ENCODE measurements around the gene CX3CL1. TPM values are rescaled to one million over a fixed set of nuclear protein-coding genes. Genes with fewer than 3 reads are reported as not detected.
"Not testable (repeated sequence)": the region's sequence is repeated elsewhere in the genome, so short reads cannot be mapped to it uniquely, and the experiment has no call there.

Gene CX3CL1
- total RNA-seq, 1 experiment from 2014 or later = 0.69 TPM

- Histone ChIP-seq H3K27ac (no peak overlapping the region), H3K4me1 (no peaks in the 10 kb centered on the region), H3K9me3 (replicated peaks) (no peaks in the 10 kb centered on the region), H3K36me3 (no peaks in the 10 kb centered on the region), H3K4me3 (no peak overlapping the region), H3K27me3 (peaks cover 15% of the 10 kb centered on the region)
- DNase-seq = no peak
These were observed 5.1 kb upstream of the CX3CL1 start for GRCh38 chr16:57367116-57367752.

GRCh38 chr16:57371494-57372371 lies 557 bp upstream of the CX3CL1 start:
- DNase-seq = no peak
- Histone ChIP-seq H3K27me3 (no peaks in the 10 kb centered on the region; the same call in none of the 2 replicates), H3K4me1 (peaks cover 12% of the 10 kb centered on the region), H3K27ac (no peak overlapping the region), H3K9me3 (replicated peaks) (no peaks in the 10 kb centered on the region), H3K4me3 (no peak overlapping the region; the same call in 1 of the 2 replicates), H3K36me3 (no peaks in the 10 kb centered on the region)

- no peak overlapping the region for H3K4me3 ChIP-seq
- H3K36me3 ChIP-seq = no peaks in the 10 kb centered on the region
- H3K9me3 ChIP-seq (replicated peaks) = no peaks in the 10 kb centered on the region
- no peak overlapping the region for H3K27ac ChIP-seq
- no peaks in the 10 kb centered on the region; the same call in 1 of the 2 replicates for H3K27me3 ChIP-seq
- H3K4me1 ChIP-seq = peaks cover 21% of the 10 kb centered on the region
- DNase-seq = peak; percentile 29 to 41
These were observed 1.0 kb downstream of the CX3CL1 start for GRCh38 chr16:57373117-57373947.

- Histone ChIP-seq H3K4me3 (no peak overlapping the region), H3K9me3 (replicated peaks) (no peaks in the 10 kb centered on the region), H3K27me3 (no peaks in the 10 kb centered on the region; the same call in 1 of the 2 replicates), H3K36me3 (no peaks in the 10 kb centered on the region), H3K4me1 (peaks cover 21% of the 10 kb centered on the region), H3K27ac (no peak overlapping the region)
- DNase-seq = no peak
These were observed 1.8 kb downstream of the CX3CL1 start for GRCh38 chr16:57374067-57374534.

- not testable (repeated sequence) for H3K27me3 ChIP-seq, H3K27ac ChIP-seq, DNase-seq
These were observed 2.7 kb downstream of the CX3CL1 start for GRCh38 chr16:57374925-57375465.

GRCh38 chr16:57376313-57376818 lies 4.1 kb downstream of the CX3CL1 start:
- DNase-seq = no peak
- H3K4me3 ChIP-seq = no peak overlapping the region
- no peaks in the 10 kb centered on the region for H3K9me3 ChIP-seq (replicated peaks)
- H3K27me3 ChIP-seq = no peaks in the 10 kb centered on the region; the same call in 1 of the 2 replicates
- H3K4me1 ChIP-seq = peaks cover 21% of the 10 kb centered on the region
- no peak overlapping the region for H3K27ac ChIP-seq
- H3K36me3 ChIP-seq = no peaks in the 10 kb centered on the region

More at GRCh38 chr16:57374925-57375465, 2.7 kb downstream of the CX3CL1 start:
- peaks cover 21% of the 10 kb centered on the region for H3K4me1 ChIP-seq
- H3K4me3 ChIP-seq; H3K9me3 ChIP-seq (replicated peaks); H3K36me3 ChIP-seq: not testable (repeated sequence)

GRCh38 chr16:57377080-57377841 lies 5.0 kb downstream of the CX3CL1 start:
- no peak overlapping the region for H3K27ac ChIP-seq
- peak in 1 of 2 experiments; percentile 20 for DNase-seq
- no peaks in the 10 kb centered on the region for H3K36me3 ChIP-seq

GRCh38 chr16:57379579-57379978 lies 7.3 kb downstream of the CX3CL1 start:
- H3K4me1 ChIP-seq = peaks cover 9% of the 10 kb centered on the region
- no peak overlapping the region for H3K4me3 ChIP-seq
- H3K27me3 ChIP-seq = no peaks in the 10 kb centered on the region
- H3K27ac ChIP-seq = no peak overlapping the region
- no peaks in the 10 kb centered on the region for H3K9me3 ChIP-seq (replicated peaks)
- H3K36me3 ChIP-seq = no peaks in the 10 kb centered on the region
- no peak for DNase-seq

More at GRCh38 chr16:57377080-57377841, 5.0 kb downstream of the CX3CL1 start:
- H3K27me3 ChIP-seq = no peaks in the 10 kb centered on the region
- H3K9me3 ChIP-seq (replicated peaks) = no peaks in the 10 kb centered on the region
- no peak overlapping the region for H3K4me3 ChIP-seq
- H3K4me1 ChIP-seq = peaks cover 21% of the 10 kb centered on the region

- no peak overlapping the region for H3K4me3 ChIP-seq
- peaks cover 5% of the 10 kb centered on the region; the same call in 1 of the 2 replicates for H3K27me3 ChIP-seq
- no peaks in the 10 kb centered on the region for H3K36me3 ChIP-seq
- peak; percentile 28 to 49 for DNase-seq
- H3K27ac ChIP-seq = no peak overlapping the region
- H3K9me3 ChIP-seq (replicated peaks) = no peaks in the 10 kb centered on the region
- H3K4me1 ChIP-seq = peaks cover 9% of the 10 kb centered on the region
These were observed 8.6 kb downstream of the CX3CL1 start for GRCh38 chr16:57380671-57381462.

GRCh38 chr16:57381791-57382534 lies 9.7 kb downstream of the CX3CL1 start:
- Histone ChIP-seq H3K27ac (no peak overlapping the region), H3K27me3 (peaks cover 5% of the 10 kb centered on the region; the same call in 1 of the 2 replicates), H3K4me3 (no peak overlapping the region), H3K9me3 (replicated peaks) (no peaks in the 10 kb centered on the region), H3K36me3 (no peaks in the 10 kb centered on the region), H3K4me1 (peaks cover 9% of the 10 kb centered on the region)
- DNase-seq = no peak

GRCh38 chr16:57382535-57383275 lies 10.4 kb downstream of the CX3CL1 start:
- Histone ChIP-seq H3K4me3 (no peak overlapping the region), H3K9me3 (replicated peaks) (no peaks in the 10 kb centered on the region), H3K4me1 (peaks cover 6% of the 10 kb centered on the region), H3K27me3 (peaks cover 5% of the 10 kb centered on the region; the same call in 1 of the 2 replicates), H3K36me3 (no peaks in the 10 kb centered on the region), H3K27ac (no peak overlapping the region)
- no peak for DNase-seq
